Stimulated activated CD8-positive, alpha-beta memory T cell treated with anti-CD3 and anti-CD28 coated beads, Interleukin-4, amount 100 ng/mL, for 4 hours (primary cell): ENCODE data around the gene SH3PXD2A.

Source experiments
- DNase-seq, 2 donors: peaks; one replicate each; pipeline ENCODE4 v3.0.0-alpha.2; 2020; ENCODE audit warnings: low read depth in 2 of 2, low spot score in 1 of 2

SH3PXD2A gene

DNA sequence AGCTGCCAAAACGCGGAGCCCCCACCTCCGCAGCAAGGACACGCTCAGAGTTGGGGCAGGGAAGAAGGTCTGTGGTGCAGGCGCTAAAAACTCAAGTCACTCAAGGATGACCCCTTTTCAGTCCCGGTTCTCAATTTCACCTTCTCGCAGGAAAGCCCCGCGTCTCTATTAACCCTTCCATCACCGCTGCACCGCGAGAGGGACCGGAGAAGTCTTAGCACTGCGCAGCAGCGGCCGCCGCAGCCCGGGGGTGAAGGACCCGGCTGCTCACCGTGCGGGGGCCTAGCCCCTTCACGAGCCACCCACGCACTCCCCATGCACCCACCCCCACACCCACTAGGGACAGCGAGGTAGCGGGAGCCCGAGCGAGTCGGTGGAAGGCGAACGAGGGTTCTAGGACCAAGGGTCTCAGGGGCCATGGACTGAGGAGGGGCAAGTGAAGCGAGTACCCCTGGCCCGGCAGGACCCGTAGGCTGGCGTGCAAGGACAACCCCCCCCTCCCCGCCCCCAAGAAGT is 162.9 kb downstream of the SH3PXD2A start:
- no peak for DNase-seq

- no peak for DNase-seq
Measured at GRCh38 chr10:103691723-103692435, 163.5 kb downstream of the SH3PXD2A start.

- no peak for DNase-seq
Measured at GRCh38 chr10:103691267-103691666, 164.1 kb downstream of the SH3PXD2A start.

DNA sequence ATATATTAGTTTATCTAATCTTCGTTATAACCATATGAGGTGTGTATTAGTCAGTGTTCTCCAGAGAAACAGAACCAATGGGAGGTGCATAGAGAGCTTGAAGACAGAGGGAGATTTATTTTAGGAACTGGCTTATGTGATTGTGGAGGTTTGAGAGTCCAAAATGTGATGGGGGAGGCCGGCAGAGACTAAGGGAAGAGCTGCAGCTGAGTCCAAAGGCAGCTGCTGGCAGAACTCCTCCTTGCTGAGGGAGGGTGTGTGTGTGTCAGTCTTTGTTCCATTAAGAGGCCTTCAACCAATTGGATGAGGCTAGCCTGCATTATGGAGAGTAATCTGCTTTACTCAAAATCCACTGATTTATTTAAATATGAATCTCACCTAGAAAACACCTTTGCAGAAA is 165.1 kb downstream of the SH3PXD2A start:
- DNase-seq, result no peak

- no peak for DNase-seq
Measured at GRCh38 chr10:103688491-103688890, 166.9 kb downstream of the SH3PXD2A start.

DNA sequence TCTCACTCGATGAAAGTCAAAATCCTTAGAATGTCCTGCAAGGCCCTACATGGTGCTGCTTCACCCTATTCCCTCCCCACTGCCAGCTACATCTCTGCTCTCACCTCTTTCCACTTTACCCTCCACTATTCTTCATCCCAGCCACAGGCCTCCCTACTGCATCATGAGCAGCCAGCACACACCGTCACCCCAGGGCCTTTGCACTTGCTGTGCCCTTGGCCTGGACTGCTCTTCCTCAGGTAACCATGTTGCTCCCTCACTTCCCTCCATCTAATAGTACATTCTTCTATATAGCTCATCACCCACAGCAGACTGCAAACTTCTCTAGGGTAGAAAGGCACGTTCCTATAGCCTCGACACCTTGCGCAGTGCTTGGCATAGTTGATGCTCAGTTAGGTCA is 167.7 kb downstream of the SH3PXD2A start:
- DNase-seq, result no peak

DNA sequence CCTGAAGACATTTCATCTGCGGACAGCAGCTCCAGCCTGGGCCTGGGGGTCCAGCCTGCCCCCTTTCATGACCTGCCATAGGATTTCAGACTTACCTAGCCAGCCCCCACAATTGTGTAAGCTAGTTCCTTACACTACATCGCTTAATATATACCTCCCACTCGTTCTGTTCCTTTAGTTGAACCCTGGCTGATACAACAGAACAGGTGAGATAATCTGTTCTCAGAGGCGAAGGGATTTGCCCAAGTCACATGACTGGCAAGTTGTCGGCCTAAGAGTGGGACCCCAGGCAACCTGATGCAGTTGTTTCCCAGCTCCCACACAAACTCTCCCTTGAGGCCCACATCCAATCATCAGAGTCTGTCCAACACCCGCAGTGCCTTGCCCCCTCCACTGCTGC is 168.2 kb downstream of the SH3PXD2A start:
- DNase-seq, result no peak

DNA sequence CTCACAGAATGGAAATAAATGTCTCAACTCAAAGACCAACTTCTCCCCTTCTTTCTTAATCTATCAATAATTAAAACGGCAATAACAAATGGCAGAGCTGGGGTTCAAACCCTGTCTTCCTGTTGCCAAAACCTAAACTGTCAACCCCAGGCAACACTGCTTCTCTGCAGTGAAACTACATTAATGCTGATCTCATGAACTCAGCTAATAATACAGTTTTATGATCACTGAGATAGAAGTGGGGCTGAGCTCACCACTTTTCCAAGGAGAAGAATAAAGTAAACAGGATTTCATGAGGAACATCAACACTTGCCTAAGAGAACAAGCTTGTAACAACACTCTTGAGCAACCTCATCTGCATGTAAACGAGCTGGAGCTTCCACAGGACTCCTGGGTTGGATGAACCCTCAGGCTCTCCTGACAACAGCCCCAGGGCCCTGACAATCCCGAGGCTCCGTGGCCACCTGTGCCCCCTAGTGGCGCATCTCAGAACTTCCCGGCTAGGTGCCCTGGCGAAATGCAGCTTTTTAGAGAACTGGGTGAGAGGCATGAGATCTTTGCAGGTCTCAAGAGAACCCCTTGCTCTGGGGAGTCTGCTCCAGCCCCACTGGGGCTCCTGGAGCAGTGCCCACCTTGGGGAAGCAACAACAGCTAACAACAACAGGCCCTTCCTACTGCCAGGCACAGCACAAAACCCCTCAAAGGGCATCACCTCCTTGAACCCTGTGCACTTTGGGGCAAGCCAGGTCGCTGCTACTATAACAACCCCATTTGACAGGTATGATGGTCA is 169.3 kb downstream of the SH3PXD2A start:
- peak; percentile 33 to 59 for DNase-seq

DNA sequence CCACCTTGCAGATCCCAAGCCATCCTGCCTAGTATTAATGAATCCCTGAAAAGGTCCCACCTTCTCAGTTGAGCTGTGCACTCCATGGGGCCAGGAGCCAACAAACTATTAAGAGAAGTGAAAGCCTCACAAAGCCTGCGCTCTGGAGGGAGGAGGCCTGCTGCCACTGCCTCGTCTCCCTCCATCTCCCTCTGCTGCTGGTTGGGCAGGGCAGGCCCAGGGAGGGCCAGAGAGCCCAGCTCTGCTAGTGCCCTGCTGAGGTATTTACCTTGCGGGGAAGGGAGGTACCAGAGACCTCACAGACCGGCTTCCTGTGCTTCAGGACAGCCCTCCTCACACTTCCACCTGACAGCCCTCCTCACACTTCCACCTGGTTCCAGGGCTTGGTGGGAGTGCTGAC is 171.5 kb downstream of the SH3PXD2A start:
- no peak for DNase-seq

DNA sequence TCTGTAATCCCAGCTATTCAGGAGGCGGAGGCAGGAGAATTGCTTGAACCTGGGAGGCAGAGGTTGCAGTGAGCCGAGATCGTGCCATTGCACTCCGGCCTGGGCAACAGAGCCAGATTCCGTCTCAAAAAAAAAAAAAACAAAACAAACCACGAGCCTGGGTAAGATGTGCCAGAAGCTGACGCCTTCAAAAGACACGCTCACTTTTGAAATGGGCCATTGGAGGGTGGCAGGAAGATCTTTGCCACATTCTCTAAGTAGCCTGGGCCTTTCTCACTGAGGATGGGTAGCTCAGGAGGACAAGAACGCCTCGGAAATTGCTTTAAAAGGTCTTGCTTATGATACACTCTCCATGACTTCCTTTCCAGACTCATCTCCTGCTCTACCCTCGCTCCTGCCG is 172.7 kb downstream of the SH3PXD2A start:
- no peak for DNase-seq

- no peak for DNase-seq
Measured at GRCh38 chr10:103681617-103682399, 173.6 kb downstream of the SH3PXD2A start.

DNA sequence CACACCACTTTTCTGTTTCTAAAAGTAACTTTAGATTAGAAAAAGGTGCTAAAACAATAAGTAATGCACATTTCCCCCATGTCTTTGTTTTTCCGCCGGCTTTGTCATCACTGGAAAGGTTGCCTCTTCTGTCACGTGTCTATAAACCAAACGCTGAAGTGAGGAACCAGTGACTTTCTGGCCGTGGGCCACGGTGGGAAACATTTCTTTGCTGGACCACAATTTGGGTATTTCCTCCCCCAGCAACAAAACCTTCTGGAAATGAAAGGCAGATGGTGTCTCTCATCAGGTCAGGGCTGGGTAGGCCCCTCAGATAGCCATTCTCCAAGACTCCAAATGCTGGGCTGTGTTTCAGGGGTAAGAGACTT is 174.5 kb downstream of the SH3PXD2A start:
- DNase-seq, result no peak

DNA sequence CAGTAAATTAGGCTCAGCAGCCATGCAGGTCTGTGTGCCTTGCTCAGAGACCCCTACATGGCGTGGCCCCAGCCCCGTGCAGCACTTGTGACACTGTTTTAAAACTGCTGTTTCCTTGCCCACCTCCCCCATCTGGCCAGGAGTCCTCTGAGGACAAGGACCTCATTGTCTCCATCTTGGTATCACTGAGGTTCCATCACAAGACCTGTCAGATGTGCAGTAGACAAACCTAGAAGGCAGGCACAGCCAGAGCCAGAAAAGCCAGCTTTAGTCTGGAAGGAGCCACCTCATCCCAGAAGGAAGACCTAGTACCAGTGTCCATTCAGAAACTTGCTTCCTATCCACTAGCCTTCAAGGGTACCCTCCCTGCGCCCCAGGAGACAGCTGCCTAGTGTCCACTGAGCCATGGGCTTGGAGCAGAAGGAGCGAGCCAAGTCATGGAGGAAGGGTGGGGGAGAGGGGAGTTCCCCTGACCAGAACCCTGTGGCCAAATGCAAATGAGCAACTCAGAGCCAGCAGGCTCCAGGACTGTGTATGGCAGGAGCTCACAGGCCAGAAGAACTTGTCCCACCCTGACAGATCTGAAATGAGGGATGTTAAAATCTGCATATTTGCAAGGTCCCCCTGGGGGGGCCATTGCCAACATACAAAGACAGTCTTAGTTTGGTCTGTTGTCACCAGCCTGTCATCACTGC is 176.1 kb downstream of the SH3PXD2A start:
- DNase-seq, result no peak

DNA sequence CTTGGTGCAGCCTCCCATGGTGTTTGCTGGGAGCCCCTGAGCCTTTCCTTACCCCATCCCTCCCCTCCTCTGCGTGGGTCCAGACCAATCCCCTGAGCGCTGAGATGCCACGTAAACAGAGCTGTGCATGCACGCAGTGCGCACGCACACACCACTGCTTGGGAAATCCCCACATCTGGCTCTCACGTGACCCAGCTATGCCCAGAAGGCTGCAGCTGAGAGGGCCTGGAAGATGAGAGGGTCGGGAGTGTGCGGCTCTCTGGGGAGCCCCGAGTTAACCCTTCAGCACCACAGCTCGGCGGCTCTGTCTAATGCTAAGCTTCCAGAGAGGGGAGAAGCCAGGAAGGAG is 177.2 kb downstream of the SH3PXD2A start:
- DNase-seq, result peak; percentile 46 to 61

- DNase-seq, result no peak
Measured at GRCh38 chr10:103677486-103678177, 177.7 kb downstream of the SH3PXD2A start.

- DNase-seq, result no peak
Measured at GRCh38 chr10:103676851-103677417, 178.4 kb downstream of the SH3PXD2A start.

GRCh38 chr10:103676058-103676785 is 179.2 kb downstream of the SH3PXD2A start:
- DNase-seq, result no peak

DNA sequence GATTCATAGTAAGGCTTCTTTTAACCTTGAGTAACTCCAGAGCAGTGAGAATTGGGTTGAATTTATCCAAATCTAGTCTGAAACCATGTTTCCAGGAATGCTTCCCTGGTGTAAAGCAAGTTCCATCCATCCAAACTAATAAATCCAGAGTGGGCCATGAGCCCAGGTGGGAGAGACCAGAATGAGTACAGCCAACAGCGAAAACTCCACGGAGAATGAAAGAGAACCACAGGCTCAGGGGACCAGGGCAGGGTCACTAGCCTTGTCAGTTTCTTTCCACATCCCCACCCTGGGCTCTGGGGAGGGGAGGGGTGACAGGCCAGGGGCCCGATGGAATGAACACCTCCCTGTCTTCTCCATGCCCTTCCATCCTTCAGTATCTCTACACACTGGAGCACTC is 181.8 kb downstream of the SH3PXD2A start:
- DNase-seq, result no peak

DNA sequence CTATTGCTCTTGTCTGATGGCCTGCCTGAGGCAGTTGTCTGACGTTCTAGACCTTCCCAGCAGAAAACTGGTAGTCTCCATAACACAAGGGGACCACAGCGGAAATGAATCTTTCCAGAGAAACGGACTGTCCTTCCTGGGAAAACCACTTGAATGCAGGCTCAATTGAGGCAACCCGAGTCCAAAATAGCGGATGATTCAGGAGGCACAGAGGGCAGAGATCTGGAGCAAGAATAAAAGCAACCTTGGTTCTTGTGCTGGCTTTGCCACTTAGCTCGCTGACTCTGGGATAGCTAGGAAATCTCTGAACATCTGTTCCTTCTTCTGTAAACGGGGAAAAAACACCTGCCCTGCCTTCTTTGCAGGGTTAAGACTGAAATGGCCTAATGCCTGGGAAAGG is 183.0 kb downstream of the SH3PXD2A start:
- no peak for DNase-seq
